HFFc6 (cell line): Measurements from ENCODE around the gene SYT2. TPM values are rescaled to one million over a fixed set of nuclear protein-coding genes. Genes with fewer than 3 reads are reported as not detected.
"Not testable (repeated sequence)": the region's sequence is repeated elsewhere in the genome, so short reads cannot be mapped to it uniquely, and the experiment has no call there.

ENCODE experiments used
- DNase-seq: peaks from one replicate; pipeline ENCODE4 v3.0.0-alpha.2; 2018
- H3K27ac Mint-ChIP-seq: 2 replicates; pipeline ENCODE4 v1.8.0; 2020; ENCODE audit warnings: mild to moderate bottlenecking, mixed read lengths
- H3K27me3 Mint-ChIP-seq: 2 replicates; pipeline ENCODE4 v1.8.0; 2021; ENCODE audit warnings: mild to moderate bottlenecking, moderate library complexity, mixed read lengths; ENCODE audit not compliant: insufficient read depth
- H3K36me3 Mint-ChIP-seq: 2 replicates; pipeline ENCODE4 v1.8.0; 2021; ENCODE audit warnings: low read depth, mixed read lengths
- H3K4me1 Mint-ChIP-seq: 2 replicates; pipeline ENCODE4 v1.8.0; 2020; ENCODE audit warnings: low read depth, mixed read lengths
- H3K4me3 Mint-ChIP-seq: 2 replicates; pipeline ENCODE4 v1.8.0; 2020; ENCODE audit warnings: mild to moderate bottlenecking, moderate library complexity, mixed read lengths
- H3K9me3 Mint-ChIP-seq: 2 replicates; pipeline ENCODE4 v1.8.0; 2020; ENCODE audit warnings: mild to moderate bottlenecking, mixed read lengths
- total RNA-seq, 6 experiments: library from RNA; stranded (reverse); fragmentation: NEBNext Ultra II Directional; extraction: Animal tissue kit (Norgen Biotek cat#: 25700); gene quantifications; 2 replicates in 1 of 6; 3 replicates in 5 of 6; pipeline ENCODE4 v1.2.3, GENCODE V29; 2021
- TF ChIP-seq, protein P1 (sequence below): fragments of 200-600 bp; sonication (generic); IDR thresholded peaks from 2 replicates; pipeline ENCODE4 v1.5.0; 2021; ENCODE audit warnings: antibody characterized with exemption, mild to moderate bottlenecking

The SYT2 gene
- total RNA-seq, 6 experiments from 2014 or later = 0.03 TPM; not detected in 5

DNA sequence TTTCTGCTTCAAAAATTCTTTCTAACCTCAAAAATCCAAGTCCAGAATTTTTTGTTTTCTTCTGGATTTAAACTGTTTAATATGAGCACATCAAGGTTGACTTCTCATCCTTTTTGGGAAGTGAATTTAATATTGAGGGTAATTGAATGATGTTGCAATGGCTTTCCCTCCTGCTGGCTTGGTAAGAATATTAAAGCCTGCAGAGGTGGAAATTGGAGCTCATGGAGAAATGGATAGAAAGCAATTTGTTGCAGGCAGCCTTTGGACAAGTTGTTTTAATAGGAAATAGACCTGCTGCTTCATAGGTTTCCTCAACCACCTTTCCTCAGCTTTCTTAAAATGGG lies 124.7 kb downstream of the SYT2 start:
- H3K9me3 Mint-ChIP-seq = no peaks in the 10 kb centered on the region
- peak overlapping the region; percentile 72 for H3K27ac Mint-ChIP-seq
- DNase-seq = no peak
- peaks cover 3% of the 10 kb centered on the region for H3K27me3 Mint-ChIP-seq
- H3K4me3 Mint-ChIP-seq = no peak overlapping the region
- TF ChIP-seq, protein P1, sequence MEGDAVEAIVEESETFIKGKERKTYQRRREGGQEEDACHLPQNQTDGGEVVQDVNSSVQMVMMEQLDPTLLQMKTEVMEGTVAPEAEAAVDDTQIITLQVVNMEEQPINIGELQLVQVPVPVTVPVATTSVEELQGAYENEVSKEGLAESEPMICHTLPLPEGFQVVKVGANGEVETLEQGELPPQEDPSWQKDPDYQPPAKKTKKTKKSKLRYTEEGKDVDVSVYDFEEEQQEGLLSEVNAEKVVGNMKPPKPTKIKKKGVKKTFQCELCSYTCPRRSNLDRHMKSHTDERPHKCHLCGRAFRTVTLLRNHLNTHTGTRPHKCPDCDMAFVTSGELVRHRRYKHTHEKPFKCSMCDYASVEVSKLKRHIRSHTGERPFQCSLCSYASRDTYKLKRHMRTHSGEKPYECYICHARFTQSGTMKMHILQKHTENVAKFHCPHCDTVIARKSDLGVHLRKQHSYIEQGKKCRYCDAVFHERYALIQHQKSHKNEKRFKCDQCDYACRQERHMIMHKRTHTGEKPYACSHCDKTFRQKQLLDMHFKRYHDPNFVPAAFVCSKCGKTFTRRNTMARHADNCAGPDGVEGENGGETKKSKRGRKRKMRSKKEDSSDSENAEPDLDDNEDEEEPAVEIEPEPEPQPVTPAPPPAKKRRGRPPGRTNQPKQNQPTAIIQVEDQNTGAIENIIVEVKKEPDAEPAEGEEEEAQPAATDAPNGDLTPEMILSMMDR = no peak
- peaks cover 30% of the 10 kb centered on the region; the same call in 1 of the 2 replicates for H3K36me3 Mint-ChIP-seq
- H3K4me1 Mint-ChIP-seq = peaks cover 77% of the 10 kb centered on the region

DNA sequence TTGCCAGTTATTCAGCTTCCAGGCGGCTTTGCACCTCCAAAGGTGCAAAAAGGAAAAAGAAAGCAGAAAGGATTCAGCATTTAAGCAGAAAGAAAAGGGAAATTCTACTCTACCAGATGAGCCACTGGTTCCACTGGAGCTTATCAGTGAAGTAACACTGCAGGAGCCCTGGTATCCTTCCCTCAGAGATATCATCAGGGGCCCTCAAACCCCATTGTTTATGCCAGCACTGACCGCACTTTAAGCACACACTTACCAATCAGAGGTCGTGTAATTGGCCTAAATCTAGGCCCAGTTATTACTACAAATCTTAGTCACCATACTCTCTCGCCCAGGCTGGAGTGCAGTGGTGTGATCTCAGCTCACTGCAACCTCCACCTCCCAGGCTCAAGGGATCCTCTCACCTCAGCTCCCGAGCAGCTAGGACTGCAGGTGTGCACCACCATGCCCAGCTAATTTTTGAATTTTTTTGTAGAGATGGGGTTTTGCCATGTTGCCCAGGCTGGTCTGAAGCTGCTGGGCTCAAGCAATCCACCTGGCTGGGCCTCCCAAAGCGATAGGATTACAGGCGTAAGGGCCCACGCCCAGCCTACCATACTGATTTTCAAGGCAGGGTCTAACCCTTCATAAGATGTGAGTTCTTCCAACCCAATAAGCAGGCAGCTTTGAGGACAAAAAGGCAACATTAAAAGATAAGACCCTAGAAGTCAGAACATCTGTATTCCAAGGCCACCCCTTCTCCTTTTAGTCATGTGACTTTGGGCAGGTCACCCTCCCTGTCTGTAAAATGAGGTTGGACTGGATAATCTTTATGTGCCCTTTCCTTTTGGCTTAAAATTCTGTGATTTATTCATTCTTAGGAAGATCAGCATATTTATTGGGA lies 125.3 kb downstream of the SYT2 start:
- Mint-ChIP-seq H3K27me3 (peaks cover 3% of the 10 kb centered on the region), H3K9me3 (no peaks in the 10 kb centered on the region), H3K27ac (no peak overlapping the region; the same call in 1 of the 2 replicates), H3K4me3 (peak overlapping the region; percentile 15; the same call in 1 of the 2 replicates), H3K36me3 (peaks cover 30% of the 10 kb centered on the region; the same call in 1 of the 2 replicates), H3K4me1 (peaks cover 77% of the 10 kb centered on the region)
- TF ChIP-seq, protein P1 = no peak
- no peak for DNase-seq

DNA sequence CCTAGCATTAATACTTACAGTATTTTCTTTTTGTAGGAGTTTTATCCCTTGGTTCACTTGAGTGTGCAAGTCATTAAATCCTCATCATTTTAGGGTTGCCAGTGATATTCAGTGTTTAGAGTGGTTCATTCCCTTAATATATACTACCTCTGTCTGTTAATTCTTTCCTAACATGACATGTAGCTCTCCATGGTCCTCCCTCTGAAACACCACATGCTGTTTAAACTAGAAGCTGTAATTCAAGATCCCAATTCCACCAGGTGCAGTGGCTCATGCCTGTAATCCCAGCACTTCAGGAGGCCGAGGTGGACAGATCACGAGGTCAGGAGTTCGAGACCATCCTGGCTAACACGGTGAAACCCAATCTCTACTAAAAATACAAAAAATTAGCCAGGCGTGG lies 127.9 kb downstream of the SYT2 start:
- H3K4me3 Mint-ChIP-seq, DNase-seq, H3K27me3 Mint-ChIP-seq, H3K9me3 Mint-ChIP-seq, H3K27ac Mint-ChIP-seq: not testable (repeated sequence)
- Mint-ChIP-seq H3K36me3 (peaks cover 28% of the 10 kb centered on the region; the same call in 1 of the 2 replicates), H3K4me1 (peaks cover 77% of the 10 kb centered on the region)

DNA sequence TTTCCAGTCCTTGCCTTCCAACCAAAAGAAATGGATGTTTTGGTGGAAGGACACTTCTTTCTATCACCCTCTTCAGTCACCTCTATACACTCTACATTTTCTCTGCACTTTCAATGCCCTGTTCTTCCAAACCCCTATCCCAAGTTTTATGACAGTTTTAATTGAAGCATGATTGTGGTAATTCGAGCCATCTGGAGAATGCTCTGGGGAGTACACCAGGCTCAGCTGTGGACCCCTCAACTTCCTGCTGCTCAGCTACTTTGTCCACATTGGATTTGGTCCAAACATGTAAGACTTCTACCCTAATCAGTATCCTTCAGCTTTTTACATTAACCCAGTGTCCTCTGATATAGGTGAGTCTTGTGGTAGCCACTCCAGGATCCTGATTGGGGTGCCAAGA lies 129.6 kb downstream of the SYT2 start:
- Mint-ChIP-seq H3K36me3 (peaks cover 25% of the 10 kb centered on the region; the same call in 1 of the 2 replicates), H3K9me3 (no peaks in the 10 kb centered on the region), H3K27ac (peak overlapping the region; percentile 74), H3K4me3 (peak overlapping the region; percentile 52), H3K27me3 (no peaks in the 10 kb centered on the region; the same call in 1 of the 2 replicates), H3K4me1 (peaks cover 77% of the 10 kb centered on the region)
- TF ChIP-seq, protein P1 = no peak
- no peak for DNase-seq

DNA sequence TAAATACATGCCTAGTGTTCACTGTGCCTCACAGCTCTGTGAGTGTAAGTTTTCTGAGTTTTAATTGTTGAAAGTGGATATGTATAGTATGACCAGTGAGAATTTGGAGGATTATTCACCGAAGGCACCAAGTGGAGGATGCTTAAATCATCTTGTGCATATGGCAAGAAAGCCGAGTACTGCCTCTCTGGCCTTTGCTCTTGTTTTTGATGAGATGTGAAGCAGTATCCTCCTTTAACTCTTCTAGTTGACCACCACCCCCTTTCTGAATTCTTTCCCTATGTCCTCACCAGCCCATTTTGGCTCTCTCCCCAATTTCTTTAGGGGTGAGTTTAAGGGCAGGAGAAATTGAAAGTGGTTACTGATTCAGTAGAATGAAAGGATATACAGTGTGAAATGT lies 130.4 kb downstream of the SYT2 start:
- peak; percentile 79 for DNase-seq
- Mint-ChIP-seq H3K27me3 (no peaks in the 10 kb centered on the region; the same call in 1 of the 2 replicates), H3K9me3 (no peaks in the 10 kb centered on the region), H3K4me3 (peak overlapping the region; percentile 52), H3K4me1 (peaks cover 77% of the 10 kb centered on the region), H3K27ac (peak overlapping the region; percentile 74), H3K36me3 (peaks cover 25% of the 10 kb centered on the region; the same call in 1 of the 2 replicates)
- TF ChIP-seq, protein P1 = no peak

DNA sequence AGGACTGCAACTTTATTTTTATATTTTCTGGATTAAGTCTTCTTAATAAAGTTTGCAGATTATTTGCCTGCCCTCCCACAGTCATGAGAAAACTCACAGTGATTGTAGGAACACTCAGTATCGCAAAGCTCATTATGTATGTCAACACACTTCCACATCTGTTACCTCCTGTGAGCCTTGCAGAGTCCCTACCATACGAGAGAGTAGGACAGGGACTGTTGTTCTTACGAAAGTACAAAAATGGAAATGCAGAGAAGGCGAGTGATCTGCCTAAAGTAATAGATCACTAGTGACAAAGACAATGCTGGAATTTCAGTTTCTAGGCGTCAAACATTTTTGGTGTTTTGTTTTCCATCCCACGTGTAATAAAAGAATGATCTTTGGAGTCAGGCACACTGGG lies 131.7 kb downstream of the SYT2 start:
- Mint-ChIP-seq H3K27ac (peak overlapping the region; percentile 84; the same call in 1 of the 2 replicates), H3K4me1 (peaks cover 74% of the 10 kb centered on the region), H3K36me3 (peaks cover 18% of the 10 kb centered on the region; the same call in 1 of the 2 replicates), H3K27me3 (no peaks in the 10 kb centered on the region; the same call in 1 of the 2 replicates), H3K4me3 (no peak overlapping the region), H3K9me3 (no peaks in the 10 kb centered on the region)
- DNase-seq = no peak
- TF ChIP-seq, protein P1 = no peak
